Immature natural killer cell (primary cell): ENCODE results near the gene PRR15L. TPM values are rescaled to one million over a fixed set of nuclear protein-coding genes. Genes with fewer than 3 reads are reported as not detected.
A peak's percentile ranks its signal among the peaks of the same experiment; 100 is the strongest.

Experiments
- DNase-seq, 3 donors: peaks; one replicate each; pipeline ENCODE4 v3.0.0; 2022; ENCODE audit warnings: mixed read lengths in 1 of 3
- H3K27ac Mint-ChIP-seq, 6 donors: one replicate each; pipeline ENCODE4 v1.8.0; 2020; ENCODE audit warnings: mixed read lengths in 6 of 6, mild to moderate bottlenecking in 5 of 6, inconsistent platforms in 4 of 6, moderate library complexity in 3 of 6
- H3K27me3 Mint-ChIP-seq, 3 donors: one replicate each; pipeline ENCODE4 v1.8.0; 2020 to 2021; ENCODE audit warnings: low read depth in 3 of 3, mild to moderate bottlenecking in 3 of 3, mixed read lengths in 3 of 3, moderate library complexity in 3 of 3, inconsistent platforms in 1 of 3
- H3K36me3 Mint-ChIP-seq, 3 donors: one replicate each; pipeline ENCODE4 v1.8.0; 2020; ENCODE audit warnings: mixed read lengths in 3 of 3, inconsistent platforms in 2 of 3, mild to moderate bottlenecking in 2 of 3
- H3K4me1 Mint-ChIP-seq, 2 donors: one replicate each; pipeline ENCODE4 v1.8.0; 2020; ENCODE audit warnings: inconsistent platforms in 2 of 2, mild to moderate bottlenecking in 2 of 2, mixed read lengths in 2 of 2, moderate library complexity in 1 of 2
- H3K4me3 Mint-ChIP-seq, 5 donors: one replicate each; pipeline ENCODE4 v1.8.0; 2020; ENCODE audit warnings: mild to moderate bottlenecking in 5 of 5, mixed read lengths in 5 of 5, inconsistent platforms in 3 of 5, moderate library complexity in 3 of 5
- H3K9me3 Mint-ChIP-seq, 6 donors: one replicate each; pipeline ENCODE4 v1.8.0; 2020; ENCODE audit warnings: mild to moderate bottlenecking in 6 of 6, mixed read lengths in 6 of 6, inconsistent platforms in 4 of 6, moderate library complexity in 3 of 6
- polyA plus RNA-seq, 3 donors: library from polyadenylated mRNA; unstranded; fragments of 300-500 nt; fragmentation: Illumina TruSeq; gene quantifications; one replicate each; pipeline ENCODE4 v1.2.3, GENCODE V29; 2021

The PRR15L gene
- polyA plus RNA-seq, 3 donors from 2014 or later: 0.16 TPM; not detected in 2

- peaks cover 28 to 31% of the 10 kb centered on the region in 2 donors for H3K4me1 Mint-ChIP-seq
- peak overlapping the region in 2 of 5 donors; percentile 53 to 62 for H3K4me3 Mint-ChIP-seq
- H3K27me3 Mint-ChIP-seq: peaks cover 0 to 3% (median 2%) of the 10 kb centered on the region in 3 donors
- no peaks in the 10 kb centered on the region for H3K9me3 Mint-ChIP-seq
- peak overlapping the region in 1 of 6 donors; percentile 56 for H3K27ac Mint-ChIP-seq
- no peak for DNase-seq
- peaks cover 15 to 41% (median 26%) of the 10 kb centered on the region in 3 donors for H3K36me3 Mint-ChIP-seq
Measured at GRCh38 chr17:47982645-47983390, 25.1 kb upstream of the PRR15L start.

GRCh38 chr17:47982091-47982617 lies 24.5 kb upstream of the PRR15L start:
- peak overlapping the region in 1 of 5 donors; percentile 53 for H3K4me3 Mint-ChIP-seq
- H3K9me3 Mint-ChIP-seq: no peaks in the 10 kb centered on the region
- peaks cover 0 to 3% (median 2%) of the 10 kb centered on the region in 3 donors for H3K27me3 Mint-ChIP-seq
- H3K27ac Mint-ChIP-seq: no peak overlapping the region
- no peak for DNase-seq
- H3K4me1 Mint-ChIP-seq: peaks cover 25 to 31% of the 10 kb centered on the region in 2 donors
- H3K36me3 Mint-ChIP-seq: peaks cover 19 to 47% (median 32%) of the 10 kb centered on the region in 3 donors

GRCh38 chr17:47981462-47981861 lies 23.8 kb upstream of the PRR15L start:
- Mint-ChIP-seq H3K27me3 (peaks cover 0 to 3% (median 2%) of the 10 kb centered on the region in 3 donors), H3K27ac (peak overlapping the region in 2 of 6 donors; percentile 7 to 19), H3K9me3 (no peaks in the 10 kb centered on the region), H3K4me3 (peak overlapping the region in 4 of 5 donors; percentile 19 to 61 (median 49)), H3K4me1 (peaks cover 25 to 31% of the 10 kb centered on the region in 2 donors), H3K36me3 (peaks cover 23 to 52% (median 36%) of the 10 kb centered on the region in 3 donors)
- DNase-seq: peak in 2 of 3 donors; percentile 17 to 20

GRCh38 chr17:47980541-47980940 lies 22.9 kb upstream of the PRR15L start:
- H3K36me3 Mint-ChIP-seq: peaks cover 26 to 57% (median 36%) of the 10 kb centered on the region in 3 donors
- H3K27ac Mint-ChIP-seq: peak overlapping the region in 1 of 6 donors; percentile 26
- H3K9me3 Mint-ChIP-seq: no peaks in the 10 kb centered on the region
- H3K4me3 Mint-ChIP-seq: no peak overlapping the region
- DNase-seq: no peak
- peaks cover 25 to 31% of the 10 kb centered on the region in 2 donors for H3K4me1 Mint-ChIP-seq
- peaks cover 0 to 2% (median 0%) of the 10 kb centered on the region in 3 donors for H3K27me3 Mint-ChIP-seq

GRCh38 chr17:47978324-47978723 lies 20.6 kb upstream of the PRR15L start:
- no peak overlapping the region for H3K4me3 Mint-ChIP-seq
- no peaks in the 10 kb centered on the region for H3K9me3 Mint-ChIP-seq
- peaks cover 28 to 63% (median 30%) of the 10 kb centered on the region in 3 donors for H3K36me3 Mint-ChIP-seq
- peaks cover 26 to 27% of the 10 kb centered on the region in 2 donors for H3K4me1 Mint-ChIP-seq
- no peak overlapping the region for H3K27ac Mint-ChIP-seq
- DNase-seq: peak; percentile 19 to 37 (median 31)
- peaks cover 0 to 2% (median 0%) of the 10 kb centered on the region in 3 donors for H3K27me3 Mint-ChIP-seq

- no peak overlapping the region for H3K27ac Mint-ChIP-seq
- no peak overlapping the region for H3K4me3 Mint-ChIP-seq
- peaks cover 1 to 4% (median 2%) of the 10 kb centered on the region in 3 donors for H3K27me3 Mint-ChIP-seq
Measured at GRCh38 chr17:47975823-47976205, 18.1 kb upstream of the PRR15L start.

GRCh38 chr17:47975189-47975822 lies 17.6 kb upstream of the PRR15L start:
- Mint-ChIP-seq H3K27ac (no peak overlapping the region), H3K4me3 (no peak overlapping the region)

More at GRCh38 chr17:47975823-47976205, 18.1 kb upstream of the PRR15L start:
- peaks cover 25 to 54% (median 28%) of the 10 kb centered on the region in 3 donors for H3K36me3 Mint-ChIP-seq
- no peaks in the 10 kb centered on the region for H3K9me3 Mint-ChIP-seq
- H3K4me1 Mint-ChIP-seq: peaks cover 21 to 32% of the 10 kb centered on the region in 2 donors
- no peak for DNase-seq

GRCh38 chr17:47973541-47973940 lies 15.9 kb upstream of the PRR15L start:
- no peak for DNase-seq
- H3K36me3 Mint-ChIP-seq: peaks cover 14 to 34% (median 19%) of the 10 kb centered on the region in 3 donors
- H3K9me3 Mint-ChIP-seq: no peaks in the 10 kb centered on the region
- H3K27me3 Mint-ChIP-seq: peaks cover 3 to 5% (median 3%) of the 10 kb centered on the region in 3 donors
- H3K4me1 Mint-ChIP-seq: peaks cover 27 to 39% of the 10 kb centered on the region in 2 donors
- H3K4me3 Mint-ChIP-seq: peak overlapping the region in 3 of 5 donors; percentile 7 to 42 (median 32)
- peak overlapping the region in 1 of 6 donors; percentile 28 for H3K27ac Mint-ChIP-seq

More at GRCh38 chr17:47975189-47975822, 17.6 kb upstream of the PRR15L start:
- H3K4me1 Mint-ChIP-seq: peaks cover 21 to 32% of the 10 kb centered on the region in 2 donors
- peaks cover 3 to 5% (median 3%) of the 10 kb centered on the region in 3 donors for H3K27me3 Mint-ChIP-seq
- DNase-seq: no peak
- H3K36me3 Mint-ChIP-seq: peaks cover 23 to 49% (median 25%) of the 10 kb centered on the region in 3 donors
- no peaks in the 10 kb centered on the region for H3K9me3 Mint-ChIP-seq

- Mint-ChIP-seq H3K4me1 (peaks cover 27 to 39% of the 10 kb centered on the region in 2 donors), H3K36me3 (peaks cover 4 to 21% (median 10%) of the 10 kb centered on the region in 3 donors), H3K4me3 (peak within 1 kb of the TSS; percentile 98 to 100 (median 99)), H3K27ac (peak within 1 kb of the TSS; percentile 73 to 97 (median 93)), H3K27me3 (peaks cover 3 to 5% (median 4%) of the 10 kb centered on the region in 3 donors), H3K9me3 (no peaks in the 10 kb centered on the region)
- peak; percentile 99 for DNase-seq
Measured at GRCh38 chr17:47970725-47971499, 13.2 kb upstream of the PRR15L start, which contains the start of gene CDK5RAP3. CDK5RAP3 (plus strand) TSS chr17:47971113; CDS start chr17:47971147, 34 bp downstream.

GRCh38 chr17:47969930-47970724 lies 12.4 kb upstream of the PRR15L start:
- H3K9me3 Mint-ChIP-seq: no peaks in the 10 kb centered on the region
- peaks cover 3 to 5% (median 4%) of the 10 kb centered on the region in 3 donors for H3K27me3 Mint-ChIP-seq
- DNase-seq: no peak
- H3K36me3 Mint-ChIP-seq: peaks cover 4 to 14% (median 4%) of the 10 kb centered on the region in 3 donors
- H3K4me1 Mint-ChIP-seq: peaks cover 27 to 39% of the 10 kb centered on the region in 2 donors
- H3K27ac Mint-ChIP-seq: peak overlapping the region; percentile 73 to 97 (median 89)
- peak overlapping the region; percentile 98 to 100 (median 99) for H3K4me3 Mint-ChIP-seq

GRCh38 chr17:47968836-47969235 lies 11.2 kb upstream of the PRR15L start:
- Mint-ChIP-seq H3K4me1 (peaks cover 27 to 39% of the 10 kb centered on the region in 2 donors), H3K27ac (no peak overlapping the region), H3K4me3 (peak overlapping the region in 1 of 5 donors; percentile 21), H3K9me3 (no peaks in the 10 kb centered on the region), H3K36me3 (peaks cover 0 to 5% (median 5%) of the 10 kb centered on the region in 3 donors), H3K27me3 (peaks cover 3 to 11% (median 4%) of the 10 kb centered on the region in 3 donors)
- no peak for DNase-seq

- Mint-ChIP-seq H3K4me1 (peaks cover 27 to 31% of the 10 kb centered on the region in 2 donors), H3K36me3 (peaks cover 0 to 5% (median 0%) of the 10 kb centered on the region in 3 donors), H3K27me3 (peaks cover 3 to 11% (median 4%) of the 10 kb centered on the region in 3 donors), H3K9me3 (no peaks in the 10 kb centered on the region), H3K4me3 (no peak overlapping the region), H3K27ac (no peak overlapping the region)
- no peak for DNase-seq
Measured at GRCh38 chr17:47967607-47968252, 10.0 kb upstream of the PRR15L start.
